Measurements from ENCODE around the gene GAS5.

GRCh38 chr1:173887627-173888026 is 19.8 kb upstream of the GAS5 start:
- TF ChIP-seq EZH2 (IDR thresholded peaks at IDR 0.05; ENCODE audit: borderline replicate concordance, low read length), result no peak
- TF ChIP-seq CTCF (IDR thresholded peaks at IDR 0.05; ENCODE audit: low read length), result no peak
